HEK293 (cell line): ENCODE data around the gene CIB4.
A peak's percentile ranks its signal among the peaks of the same experiment; 100 is the strongest.

Experiments used
- CTCF ChIA-PET: fragments of 350-600 bp; formaldehyde crosslinking; extraction: SDS; loops from one replicate; lab custom pipeline; 2021; ENCODE audit warnings: antibody characterized with exemption; lab: Yijun Ruan, JAX
- POLR2A ChIA-PET: fragments of 300-600 bp; formaldehyde crosslinking; extraction: SDS; loops from one replicate; lab custom pipeline; 2020; ENCODE audit warnings: antibody characterized with exemption, inconsistent platforms; lab: Yijun Ruan, JAX
- H3K27ac ChIP-seq: fragments of 200-500 bp; sonication (Bioruptor generic); 2 replicates; pipeline ENCODE4 v1.5.1; 2014; ENCODE audit warnings: low read depth, low read length, control low read depth, inconsistent platforms; ENCODE audit errors: extremely low read depth
- H3K36me3 ChIP-seq, 2 experiments: fragments of 200-500 bp in 1 of 2; sonication (Bioruptor generic) in 1 of 2; 1 replicate in 1 of 2; 2 replicates in 1 of 2; pipeline ENCODE4 v1.5.1; 2014 to 2017; ENCODE audit warnings: inconsistent platforms in 2 of 2, low read length in 2 of 2; ENCODE audit not compliant: control insufficient read depth in 2 of 2, insufficient read depth in 1 of 2
- H3K4me1 ChIP-seq: fragments of 200-500 bp; sonication (Bioruptor generic); 2 replicates; pipeline ENCODE4 v1.5.1; 2014; ENCODE audit warnings: mild to moderate bottlenecking, low read length, inconsistent platforms; ENCODE audit not compliant: control insufficient read depth, insufficient read depth
- H3K4me3 ChIP-seq: 2 replicates; pipeline ENCODE4 v1.5.1; 2011; ENCODE audit warnings: low read depth, mild to moderate bottlenecking, control low read depth, low read length, moderate library complexity
- H3K9me3 ChIP-seq: fragments of 200-500 bp; sonication (Bioruptor generic); 2 replicates; pipeline ENCODE4 v1.5.1; 2014; ENCODE audit warnings: low read depth, low read length, inconsistent platforms; ENCODE audit not compliant: control insufficient read depth, insufficient read depth
- ATF2 ChIP-seq: fragments of 450-650 bp; formaldehyde crosslinking; IDR thresholded peaks from 2 replicates; pipeline ENCODE4 v1.5.1; 2016; ENCODE audit warnings: missing biosample characterization, missing genetic modification characterization, low read depth
- EGR2 ChIP-seq: fragments of 450-650 bp; formaldehyde crosslinking; IDR thresholded peaks from 2 replicates; pipeline ENCODE4 v1.5.1; 2016; ENCODE audit warnings: low read depth, missing biosample characterization, missing genetic modification characterization
- OSR2 ChIP-seq: fragments of 450-650 bp; formaldehyde crosslinking; IDR thresholded peaks from 2 replicates; pipeline ENCODE4 v1.5.1; 2016; ENCODE audit warnings: missing biosample characterization, missing genetic modification characterization
- SALL2 ChIP-seq: fragments of 450-650 bp; formaldehyde crosslinking; IDR thresholded peaks from 2 replicates; pipeline ENCODE4 v1.5.0; 2017; ENCODE audit warnings: missing biosample characterization, mild to moderate bottlenecking, missing genetic modification characterization, borderline replicate concordance
- SP2 ChIP-seq: fragments of 450-650 bp; formaldehyde crosslinking; IDR thresholded peaks from 2 replicates; pipeline ENCODE4 v1.5.1; 2016; ENCODE audit warnings: missing biosample characterization, missing genetic modification characterization
- ZBTB17 ChIP-seq: fragments of 450-650 bp; formaldehyde crosslinking; IDR thresholded peaks from 2 replicates; pipeline ENCODE4 v1.5.1; 2016; ENCODE audit warnings: missing biosample characterization, missing genetic modification characterization
- ZBTB21 ChIP-seq: fragments of 450-650 bp; formaldehyde crosslinking; IDR thresholded peaks from 2 replicates; pipeline ENCODE4 v1.5.1; 2017; ENCODE audit warnings: missing biosample characterization, missing genetic modification characterization
- ZBTB48 ChIP-seq: fragments of 450-650 bp; formaldehyde crosslinking; IDR thresholded peaks from 2 replicates; pipeline ENCODE4 v1.5.1; 2016; ENCODE audit warnings: missing biosample characterization, missing genetic modification characterization
- ZFHX2 ChIP-seq: fragments of 450-650 bp; formaldehyde crosslinking; conservative IDR thresholded peaks from 2 replicates; pipeline ENCODE4 v1.5.1; 2016; ENCODE audit warnings: missing biosample characterization, missing genetic modification characterization
- ZIC2 ChIP-seq: fragments of 450-650 bp; formaldehyde crosslinking; IDR thresholded peaks from 2 replicates; pipeline ENCODE4 v1.5.1; 2016; ENCODE audit warnings: missing biosample characterization, missing genetic modification characterization
- ZNF140 ChIP-seq: fragments of 450-650 bp; formaldehyde crosslinking; IDR thresholded peaks from 2 replicates; pipeline ENCODE4 v1.5.1; 2016; ENCODE audit warnings: missing biosample characterization, missing genetic modification characterization
- ZNF184 ChIP-seq: fragments of 450-650 bp; IDR thresholded peaks from 2 replicates; pipeline ENCODE4 v1.5.1; 2018; ENCODE audit warnings: missing biosample characterization, mild to moderate bottlenecking, missing genetic modification characterization
- ZNF341 ChIP-seq: fragments of 450-650 bp; formaldehyde crosslinking; IDR thresholded peaks from 2 replicates; pipeline ENCODE4; 2016; ENCODE audit warnings: low read depth, missing biosample characterization, missing genetic modification characterization
- ZNF48 ChIP-seq: fragments of 450-650 bp; formaldehyde crosslinking; IDR thresholded peaks from 2 replicates; pipeline ENCODE4 v1.5.1; 2016; ENCODE audit warnings: missing biosample characterization, missing genetic modification characterization
- ZNF600 ChIP-seq: fragments of 450-650 bp; formaldehyde crosslinking; IDR thresholded peaks from 2 replicates; pipeline ENCODE4 v1.5.1; 2016; ENCODE audit warnings: missing biosample characterization, missing genetic modification characterization
- ZNF626 ChIP-seq: fragments of 450-650 bp; sonication (Bioruptor Pico); formaldehyde crosslinking; IDR thresholded peaks from 2 replicates; pipeline ENCODE4 v1.5.1; 2018; ENCODE audit warnings: missing biosample characterization, missing genetic modification characterization, inconsistent platforms
- ZNF639 ChIP-seq: fragments of 450-650 bp; formaldehyde crosslinking; IDR thresholded peaks from 2 replicates; pipeline ENCODE4 v1.5.1; 2016; ENCODE audit warnings: missing biosample characterization, missing genetic modification characterization
- ZNF645 ChIP-seq: fragments of 450-650 bp; formaldehyde crosslinking; IDR thresholded peaks from 2 replicates; pipeline ENCODE4; 2016; ENCODE audit warnings: missing biosample characterization, missing genetic modification characterization
- ZNF660 ChIP-seq: fragments of 450-650 bp; IDR thresholded peaks from 2 replicates; pipeline ENCODE4 v1.5.1; 2018; ENCODE audit warnings: missing biosample characterization, mild to moderate bottlenecking, missing genetic modification characterization
- TF ChIP-seq, protein P1 (sequence below): fragments of 450-650 bp; formaldehyde crosslinking; IDR thresholded peaks from 2 replicates; pipeline ENCODE4 v1.5.1; 2016; ENCODE audit warnings: missing biosample characterization, missing genetic modification characterization
- TF ChIP-seq, protein P2 (sequence below): fragments of 450-650 bp; formaldehyde crosslinking; IDR thresholded peaks from 2 replicates; pipeline ENCODE4 v1.5.1; 2016; ENCODE audit warnings: missing biosample characterization, missing genetic modification characterization

Gene CIB4

GRCh38 chr2:26650713-26651469 lies 9.7 kb upstream of the CIB4 start:
- CTCF ChIA-PET: interaction anchor here (0.8 to 1.5 kb wide), 4 partner anchors 10 to 73 kb away, joined by 3 to 7 read pairs (median 4); no protein-coding TSS in a partner anchor
- TF ChIP-seq ZNF639 (tag by site-specific recombination): no peak
- TF ChIP-seq ZIC2 (tag by site-specific recombination): peak; percentile 6; the same call in 1 of the 2 replicates
- H3K27ac ChIP-seq: no peak overlapping the region
- H3K9me3 ChIP-seq: no peaks in the 10 kb centered on the region
- H3K4me3 ChIP-seq: no peak overlapping the region
- H3K4me1 ChIP-seq: no peaks in the 10 kb centered on the region
- H3K36me3 ChIP-seq: no peaks in the 10 kb centered on the region
- POLR2A ChIA-PET: interaction anchor here (0.8 kb wide), 1 partner anchor 24 kb away, joined by 3 read pairs; no protein-coding TSS in a partner anchor

GRCh38 chr2:26649992-26650712 lies 9.0 kb upstream of the CIB4 start:
- Histone ChIP-seq H3K4me1 (no peaks in the 10 kb centered on the region), H3K4me3 (no peak overlapping the region), H3K9me3 (no peaks in the 10 kb centered on the region), H3K27ac (no peak overlapping the region), H3K36me3 (no peaks in the 10 kb centered on the region)
- TF ChIP-seq ZNF48 (tag by site-specific recombination) (no peak), ZFHX2 (tag by site-specific recombination) (peak; percentile 57), ZNF140 (tag by site-specific recombination) (peak; percentile 49; the same call in 1 of the 2 replicates), ATF2 (tag by site-specific recombination) (peak; percentile 74), ZBTB48 (peak; percentile 33; the same call in 1 of the 2 replicates), ZIC2 (tag by site-specific recombination) (peak; percentile 71), ZNF600 (tag by site-specific recombination) (0 out of 2 replicates have a peak, but pooled peaks have one; percentile 23), EGR2 (tag by site-specific recombination) (peak; percentile 39)
- TF ChIP-seq, protein P1, sequence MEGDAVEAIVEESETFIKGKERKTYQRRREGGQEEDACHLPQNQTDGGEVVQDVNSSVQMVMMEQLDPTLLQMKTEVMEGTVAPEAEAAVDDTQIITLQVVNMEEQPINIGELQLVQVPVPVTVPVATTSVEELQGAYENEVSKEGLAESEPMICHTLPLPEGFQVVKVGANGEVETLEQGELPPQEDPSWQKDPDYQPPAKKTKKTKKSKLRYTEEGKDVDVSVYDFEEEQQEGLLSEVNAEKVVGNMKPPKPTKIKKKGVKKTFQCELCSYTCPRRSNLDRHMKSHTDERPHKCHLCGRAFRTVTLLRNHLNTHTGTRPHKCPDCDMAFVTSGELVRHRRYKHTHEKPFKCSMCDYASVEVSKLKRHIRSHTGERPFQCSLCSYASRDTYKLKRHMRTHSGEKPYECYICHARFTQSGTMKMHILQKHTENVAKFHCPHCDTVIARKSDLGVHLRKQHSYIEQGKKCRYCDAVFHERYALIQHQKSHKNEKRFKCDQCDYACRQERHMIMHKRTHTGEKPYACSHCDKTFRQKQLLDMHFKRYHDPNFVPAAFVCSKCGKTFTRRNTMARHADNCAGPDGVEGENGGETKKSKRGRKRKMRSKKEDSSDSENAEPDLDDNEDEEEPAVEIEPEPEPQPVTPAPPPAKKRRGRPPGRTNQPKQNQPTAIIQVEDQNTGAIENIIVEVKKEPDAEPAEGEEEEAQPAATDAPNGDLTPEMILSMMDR (tag by site-specific recombination): no peak
- ChIA-PET CTCF (interaction anchor here (0.8 to 1.7 kb wide), 4 partner anchors 43 to 95 kb away, joined by 3 to 7 read pairs (median 4); no protein-coding TSS in a partner anchor), POLR2A (no interaction called here)

DNA sequence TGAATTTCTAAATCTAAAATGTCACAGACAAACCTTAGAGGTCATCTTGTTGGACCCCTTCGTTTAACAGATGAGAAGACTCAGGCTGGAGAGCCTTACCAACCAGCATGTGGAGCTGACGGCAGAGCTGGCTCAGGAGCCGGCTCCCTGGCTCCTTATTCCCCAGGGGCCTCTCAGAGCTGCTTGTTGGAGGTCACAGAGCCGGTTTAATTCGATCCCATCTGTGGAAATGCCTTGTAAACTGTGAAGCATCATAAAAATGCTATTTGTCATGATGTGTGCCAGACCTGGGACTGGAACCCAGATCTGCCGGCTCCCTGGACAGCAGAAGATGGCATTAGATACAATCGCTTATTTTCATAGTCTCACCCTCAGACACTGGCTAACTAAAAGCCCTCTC lies 8.2 kb upstream of the CIB4 start:
- ChIA-PET POLR2A (no interaction called here), CTCF (interaction anchor here (1.1 to 1.7 kb wide), 3 partner anchors 42 to 96 kb away, joined by 3 to 7 read pairs (median 6); no protein-coding TSS in a partner anchor)
- H3K9me3 ChIP-seq: no peaks in the 10 kb centered on the region
- no peak for TF ChIP-seq EGR2 (tag by site-specific recombination)
- TF ChIP-seq, protein P2, sequence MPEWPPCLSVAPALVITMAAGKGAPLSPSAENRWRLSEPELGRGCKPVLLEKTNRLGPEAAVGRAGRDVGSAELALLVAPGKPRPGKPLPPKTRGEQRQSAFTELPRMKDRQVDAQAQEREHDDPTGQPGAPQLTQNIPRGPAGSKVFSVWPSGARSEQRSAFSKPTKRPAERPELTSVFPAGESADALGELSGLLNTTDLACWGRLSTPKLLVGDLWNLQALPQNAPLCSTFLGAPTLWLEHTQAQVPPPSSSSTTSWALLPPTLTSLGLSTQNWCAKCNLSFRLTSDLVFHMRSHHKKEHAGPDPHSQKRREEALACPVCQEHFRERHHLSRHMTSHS (tag by site-specific recombination): no peak
- TF ChIP-seq SP2 (tag by site-specific recombination): no peak
- peak; percentile 18; the same call in 1 of the 2 replicates for TF ChIP-seq ZIC2 (tag by site-specific recombination)
- no peak for TF ChIP-seq SALL2 (tag by site-specific recombination)
- no peak for TF ChIP-seq ZNF184
- no peak for TF ChIP-seq ZNF626 (tag by site-specific recombination)
- no peak for TF ChIP-seq ZNF645
- TF ChIP-seq ZBTB17 (tag by site-specific recombination): peak; percentile 79
- TF ChIP-seq ZNF660 (tag by site-specific recombination): no peak
- no peak for TF ChIP-seq ZBTB21 (tag by site-specific recombination)
- peak; percentile 66; the same call in 1 of the 2 replicates for TF ChIP-seq OSR2 (tag by site-specific recombination)
- TF ChIP-seq ZNF341: no peak

More for the DNA sequence above, 8.2 kb upstream of the CIB4 start:
- Histone ChIP-seq H3K4me1 (no peaks in the 10 kb centered on the region), H3K27ac (no peak overlapping the region), H3K4me3 (no peak overlapping the region), H3K36me3 (no peaks in the 10 kb centered on the region)
